Amniotic epithelial cell (primary cell): ENCODE measurements around the gene PATL2.
A peak's percentile ranks its signal among the peaks of the same experiment; 100 is the strongest.
"Not testable (repeated sequence)": the region's sequence is repeated elsewhere in the genome, so short reads cannot be mapped to it uniquely, and the experiment has no call there.

Experiments
- DNase-seq: peaks from one replicate; pipeline ENCODE4 v3.0.0-alpha.2; 2010; ENCODE audit warnings: low read depth

The PATL2 gene

GRCh38 chr15:44647036-44647435 lies 64.1 kb downstream of the PATL2 start:
- no peak for DNase-seq

DNA sequence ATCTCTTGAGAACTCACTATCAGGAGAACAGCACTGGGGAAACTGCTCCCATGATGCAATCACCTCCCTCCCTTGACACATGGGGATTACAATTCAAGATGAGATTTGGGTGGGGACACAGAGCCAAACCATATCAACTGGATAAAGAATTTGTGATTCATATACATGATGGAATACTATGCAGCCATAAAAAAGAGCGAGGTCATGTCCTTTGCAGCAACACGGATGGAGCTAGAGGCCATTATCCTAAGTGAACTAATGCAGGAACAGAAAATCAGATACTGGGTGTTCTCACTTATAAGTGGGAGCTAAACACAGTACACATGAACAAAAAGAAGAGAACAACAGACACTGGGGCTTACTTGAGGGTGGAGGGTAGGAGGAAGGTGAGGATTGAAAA lies 64.7 kb downstream of the PATL2 start:
- DNase-seq, result no peak

DNA sequence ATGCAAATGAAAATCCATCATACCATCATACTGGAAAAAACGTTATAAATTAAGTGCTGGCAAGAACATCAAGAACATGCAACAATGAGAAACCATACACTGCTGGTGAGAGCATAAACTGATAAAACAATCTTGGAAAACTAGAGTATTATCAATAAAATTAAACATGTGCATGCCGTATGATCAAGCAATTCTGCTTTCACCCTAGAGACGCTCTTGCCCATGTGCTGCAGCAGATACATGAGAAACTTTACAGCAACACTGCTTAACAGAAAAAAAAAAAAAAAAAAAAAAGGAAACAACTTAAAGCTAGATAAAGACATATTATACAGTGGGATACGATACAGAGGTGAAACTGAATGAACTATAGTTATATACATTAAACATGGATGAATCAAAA lies 69.5 kb downstream of the PATL2 start:
- no peak for DNase-seq

DNA sequence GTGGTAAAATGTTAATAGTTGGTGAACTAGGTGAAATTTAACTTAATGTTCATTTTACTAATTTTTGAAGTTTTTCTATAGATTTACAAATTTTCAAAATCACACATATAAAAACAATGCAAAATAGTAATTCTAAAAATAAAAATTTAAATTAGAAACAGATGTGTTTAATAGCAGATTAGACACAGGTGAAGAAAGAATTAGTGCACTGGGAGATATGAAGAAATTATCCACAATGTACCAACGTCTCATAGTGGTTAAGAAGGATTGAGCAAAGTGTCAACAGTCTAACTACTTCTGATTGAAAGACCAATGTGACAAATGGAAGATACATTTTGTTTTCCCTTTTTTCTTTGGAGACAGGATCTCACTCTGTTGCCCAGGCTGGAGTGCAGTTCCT lies 74.1 kb downstream of the PATL2 start:
- DNase-seq, result no peak

DNA sequence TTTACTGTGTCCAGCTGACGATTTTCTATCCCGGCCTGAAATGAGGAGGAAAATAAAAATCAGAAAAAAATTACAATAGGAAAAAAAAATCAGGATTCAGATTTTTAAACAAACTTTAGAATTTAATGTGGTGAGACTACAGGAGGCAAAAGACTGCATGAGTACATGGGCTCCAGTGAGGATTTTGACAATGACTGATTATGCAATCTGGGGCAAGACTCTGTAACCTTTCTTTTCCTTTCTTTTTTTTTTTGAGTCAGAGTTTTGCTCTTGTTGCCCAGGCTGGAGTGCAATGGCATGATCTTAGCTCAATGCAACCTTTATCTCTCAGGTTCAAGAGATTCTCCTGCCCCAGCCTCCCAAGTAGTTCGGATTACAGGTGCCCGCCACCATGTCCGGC lies 77.5 kb downstream of the PATL2 start:
- DNase-seq, result peak; percentile 59

DNA sequence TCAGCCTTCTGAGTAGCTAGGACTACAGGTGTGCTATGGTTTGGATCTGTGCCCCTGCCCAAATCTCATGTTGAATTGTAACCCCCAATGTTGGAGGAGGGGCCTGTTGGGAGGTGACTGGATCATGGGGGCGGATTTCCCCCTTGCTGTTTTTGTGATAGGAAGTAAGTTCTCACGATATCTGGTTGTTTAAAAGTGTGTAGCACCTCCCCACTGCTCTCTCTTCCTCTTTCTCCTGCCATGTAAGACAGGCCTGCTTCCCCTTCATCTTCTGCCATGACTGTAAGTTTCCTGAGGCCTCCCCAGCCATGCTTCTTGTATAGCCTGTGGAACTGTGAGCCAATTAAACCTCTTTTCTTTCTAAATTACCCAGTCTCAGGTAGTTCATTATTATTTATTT lies 85.8 kb downstream of the PATL2 start:
- DNase-seq, result not testable (repeated sequence)

GRCh38 chr15:44623178-44623577 lies 87.9 kb downstream of the PATL2 start:
- DNase-seq, result no peak

GRCh38 chr15:44620081-44620480 lies 91.0 kb downstream of the PATL2 start:
- DNase-seq, result no peak

- no peak for DNase-seq
Observed at GRCh38 chr15:44616974-44617373, 94.1 kb downstream of the PATL2 start.
